Activated CD8-positive, alpha-beta memory T cell treated with anti-CD3 and anti-CD28 coated beads, Interleukin-2, amount 50 U/mL, for 4 hours (primary cell): ENCODE measurements around the gene DSC2.
"Not testable (repeated sequence)": the region's sequence is repeated elsewhere in the genome, so short reads cannot be mapped to it uniquely, and the experiment has no call there.

Experiments used
- DNase-seq: peaks from one replicate; pipeline ENCODE4 v3.0.0-alpha.2; 2020

DSC2 gene

DNA sequence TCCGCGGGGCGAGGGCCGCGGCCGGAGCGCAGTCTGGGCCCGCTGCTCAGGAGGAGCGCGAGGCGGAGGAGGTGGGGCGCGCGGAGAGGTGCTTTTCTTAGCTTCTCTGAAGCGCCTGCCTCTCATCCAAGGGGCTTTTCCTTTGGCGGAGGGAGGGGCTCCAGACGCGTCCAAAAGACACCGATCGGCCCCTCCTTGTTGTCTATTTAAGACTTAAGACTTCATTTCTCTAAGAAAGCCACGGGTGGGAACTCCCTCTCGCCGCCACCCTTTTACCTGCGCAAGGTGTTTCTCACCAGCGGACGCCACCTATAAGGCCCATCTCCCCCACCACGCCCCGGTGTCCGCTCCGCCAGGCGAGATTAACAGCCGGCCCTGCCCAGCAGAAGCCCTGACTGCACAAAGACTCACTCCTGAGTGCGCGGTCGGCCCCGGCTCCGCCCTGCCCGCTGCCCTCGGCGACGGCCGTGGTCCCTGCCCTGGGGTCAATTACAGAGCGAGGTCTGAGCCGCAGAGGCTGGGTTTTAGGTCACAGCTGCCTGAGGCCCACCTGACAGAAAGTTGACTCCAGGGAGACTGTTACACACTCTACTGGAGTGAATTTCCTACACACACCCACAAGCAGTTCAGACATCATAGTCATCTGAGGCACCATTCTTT is at the start of gene DSC2:
Gene DSC2 (minus strand): TSS at position 397 of the 660 bp plus-strand sequence. CDS start 450 bp downstream, outside the sequence.
- no peak for DNase-seq

DNA sequence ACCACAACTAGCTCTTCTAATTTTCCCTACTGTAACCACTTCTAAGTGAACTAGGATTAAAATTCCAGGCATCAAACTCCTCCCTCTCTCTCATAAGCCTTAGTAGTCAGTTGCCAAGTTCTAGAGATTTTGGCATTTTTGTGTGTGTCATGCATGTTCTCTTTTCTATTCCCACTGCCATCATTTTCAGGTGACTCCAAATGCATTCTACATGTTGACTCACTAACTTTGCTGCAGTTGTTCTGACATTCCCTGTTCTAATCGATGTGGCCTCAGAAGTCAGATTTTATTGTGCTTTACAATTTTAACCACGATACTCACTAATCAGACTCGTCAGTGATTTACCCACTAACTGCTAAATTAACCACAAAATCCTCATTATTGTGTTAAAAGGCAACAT is 47.1 kb upstream of the DSC2 start:
- DNase-seq, result no peak

DNA sequence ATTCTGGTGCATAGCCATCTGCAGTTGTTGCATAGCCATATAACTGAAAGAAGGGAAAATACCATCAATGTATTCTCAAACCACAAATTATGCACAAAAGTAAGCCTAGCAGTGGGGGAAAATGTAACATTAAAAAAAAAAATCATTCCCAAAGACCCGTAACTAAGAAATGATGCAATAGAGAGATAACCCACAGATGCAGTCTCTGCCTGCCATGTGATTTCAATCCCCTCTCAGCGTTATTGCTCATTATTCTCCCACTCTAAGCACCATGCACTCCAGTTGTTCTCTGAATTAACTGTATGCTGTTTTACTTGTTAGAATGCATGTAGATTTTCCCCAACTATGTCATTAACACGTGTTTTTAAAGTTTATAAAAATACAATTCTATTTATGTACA is 46.4 kb upstream of the DSC2 start:
- DNase-seq, result no peak

DNA sequence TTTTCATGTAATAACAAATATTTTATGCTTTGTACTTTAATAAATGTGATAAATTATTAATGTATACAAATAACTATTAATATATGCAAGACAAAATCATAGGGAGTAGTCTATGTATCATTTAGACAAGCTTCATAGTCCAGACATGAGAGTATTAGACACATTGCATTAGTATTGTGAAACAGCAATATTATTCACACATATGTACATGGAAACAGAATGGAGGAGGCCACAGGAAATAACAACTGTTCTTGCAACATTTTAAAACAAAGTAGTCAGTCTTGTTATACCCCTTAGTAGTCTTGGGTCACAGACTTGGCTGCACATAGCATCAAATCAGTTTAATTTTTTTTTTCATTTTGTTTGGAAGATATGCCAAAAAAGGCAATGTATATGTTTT is 44.6 kb upstream of the DSC2 start:
- no peak for DNase-seq

DNA sequence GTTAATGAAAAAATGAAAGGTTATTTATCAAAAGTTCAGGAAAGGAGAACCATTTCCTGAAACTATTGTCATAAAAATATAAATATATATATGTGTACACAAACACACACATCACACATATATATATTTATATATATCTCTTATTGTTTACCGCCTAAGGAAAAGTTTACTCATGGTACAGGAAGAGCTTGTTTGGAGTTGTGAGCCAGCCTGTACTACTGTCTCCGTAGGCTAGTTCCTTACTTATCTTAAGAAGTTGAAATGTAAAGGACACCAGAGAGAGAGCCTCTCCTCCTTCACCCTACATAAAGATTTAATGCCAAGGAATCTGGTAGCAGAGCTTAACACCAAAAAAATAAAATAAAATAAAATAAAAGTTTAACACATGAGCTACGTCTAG is 40.8 kb upstream of the DSC2 start:
- no peak for DNase-seq

DNA sequence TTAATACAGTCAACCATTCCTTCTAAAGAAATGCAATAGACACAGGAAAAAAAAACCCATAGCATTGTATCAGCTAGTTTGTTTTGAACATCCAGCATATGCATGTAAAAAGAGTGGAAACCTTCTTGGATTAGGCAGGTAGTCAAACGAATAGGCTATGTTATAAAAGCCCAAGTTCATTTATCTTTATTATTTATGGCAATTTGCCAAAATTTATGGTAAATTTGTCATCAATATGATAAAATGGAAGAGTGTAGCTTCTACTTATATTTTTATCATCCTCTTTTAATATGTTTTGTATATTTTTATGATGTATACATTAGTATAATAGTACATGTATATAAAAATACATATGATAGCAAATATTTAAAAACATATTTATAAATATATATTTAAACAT is 36.5 kb upstream of the DSC2 start:
- no peak for DNase-seq

DNA sequence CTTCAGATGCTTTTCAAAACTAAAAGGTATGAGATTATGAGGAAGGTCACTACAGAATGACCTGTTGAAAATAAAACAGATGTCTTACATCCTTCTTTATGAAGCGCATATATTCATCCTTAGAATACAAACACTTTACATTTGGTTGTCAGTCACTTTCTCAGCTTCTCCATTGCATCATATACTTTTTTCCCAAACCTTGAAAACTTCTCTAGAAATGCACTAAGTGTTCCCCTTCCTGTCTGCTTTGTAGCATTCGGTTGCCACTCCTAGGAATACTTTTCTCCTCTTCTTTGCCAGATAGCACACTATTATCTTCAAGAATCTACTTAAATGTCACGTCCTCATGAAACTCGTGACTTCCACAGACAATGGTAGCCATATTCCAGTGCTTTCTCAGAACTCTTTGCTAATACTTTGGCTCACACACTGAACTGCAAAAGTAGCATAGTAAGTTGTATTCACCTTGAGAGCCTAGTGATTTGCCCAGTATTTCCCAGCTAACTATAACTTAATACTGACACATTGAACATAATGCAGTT is 32.8 kb upstream of the DSC2 start:
- DNase-seq, result no peak

DNA sequence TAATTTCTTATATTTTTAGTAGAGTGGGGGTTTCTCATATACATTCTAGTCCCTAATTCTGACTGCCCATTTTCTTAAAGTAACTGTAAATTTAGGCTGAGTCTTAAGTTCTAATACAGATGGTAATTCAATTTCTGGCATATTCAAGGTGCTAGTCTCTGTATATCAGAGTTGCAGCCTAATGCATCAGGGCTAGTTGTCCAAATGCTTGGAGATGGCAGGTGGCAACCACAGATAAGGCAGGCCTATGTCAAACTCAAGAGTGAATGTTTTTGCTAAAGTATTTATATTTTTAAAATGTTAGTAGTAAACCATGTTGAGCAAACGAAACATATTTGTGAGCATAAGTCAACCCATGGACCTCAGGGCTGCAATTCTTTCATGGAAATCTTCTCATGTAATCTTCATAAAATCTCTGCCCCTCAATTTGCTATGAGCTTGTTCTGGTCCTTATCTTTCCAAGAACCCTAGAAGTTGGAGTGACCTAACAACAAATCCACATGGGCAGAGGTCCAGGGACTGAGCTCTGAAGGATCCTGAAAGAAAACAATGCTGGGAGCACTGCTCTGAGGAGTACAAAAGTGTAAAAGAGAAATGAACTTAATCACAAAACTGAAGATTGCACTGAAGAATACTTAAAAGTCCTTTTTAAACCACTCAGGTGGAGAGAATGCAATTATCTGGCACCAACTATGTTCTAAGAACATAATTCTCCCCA is 27.3 kb upstream of the DSC2 start:
- DNase-seq, result no peak

DNA sequence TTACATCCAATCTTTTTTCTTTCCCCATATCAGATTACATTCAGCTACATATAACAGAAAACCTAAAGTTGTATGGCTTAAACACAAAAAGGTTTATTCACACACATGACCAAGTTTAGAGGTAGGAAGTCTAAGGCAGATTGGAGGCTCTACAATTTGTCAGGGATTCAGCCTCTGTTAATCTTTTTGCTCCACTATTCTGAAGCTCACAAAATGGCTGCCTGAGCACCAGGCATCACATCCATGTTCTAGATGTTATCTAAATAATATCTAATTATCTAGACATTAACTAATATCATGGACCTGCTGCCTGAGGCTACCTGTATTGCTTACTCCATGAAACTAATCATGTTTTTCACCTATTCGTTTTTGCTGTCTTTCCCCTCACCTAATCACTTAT is 23.7 kb upstream of the DSC2 start:
- no peak for DNase-seq

DNA sequence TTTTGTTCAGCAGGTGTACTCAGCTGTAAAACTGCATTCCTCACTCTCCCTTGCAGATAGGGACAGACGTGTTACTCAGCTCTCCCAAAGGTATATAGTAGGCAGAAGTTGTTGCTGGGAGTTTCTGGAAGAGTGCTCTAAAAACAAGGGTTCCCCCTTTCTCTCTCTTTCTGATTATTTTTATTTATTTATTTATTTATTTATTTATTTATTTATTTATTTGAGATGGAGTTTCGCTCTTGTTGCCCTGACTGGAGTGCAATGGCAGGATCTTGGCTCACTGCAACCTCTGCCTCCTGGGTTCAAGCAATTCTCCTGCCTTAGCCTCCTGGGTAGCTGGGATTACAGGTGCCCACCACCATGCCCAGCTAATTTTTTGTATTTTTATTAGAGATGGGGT is 20.9 kb upstream of the DSC2 start:
- DNase-seq, result not testable (repeated sequence)

DNA sequence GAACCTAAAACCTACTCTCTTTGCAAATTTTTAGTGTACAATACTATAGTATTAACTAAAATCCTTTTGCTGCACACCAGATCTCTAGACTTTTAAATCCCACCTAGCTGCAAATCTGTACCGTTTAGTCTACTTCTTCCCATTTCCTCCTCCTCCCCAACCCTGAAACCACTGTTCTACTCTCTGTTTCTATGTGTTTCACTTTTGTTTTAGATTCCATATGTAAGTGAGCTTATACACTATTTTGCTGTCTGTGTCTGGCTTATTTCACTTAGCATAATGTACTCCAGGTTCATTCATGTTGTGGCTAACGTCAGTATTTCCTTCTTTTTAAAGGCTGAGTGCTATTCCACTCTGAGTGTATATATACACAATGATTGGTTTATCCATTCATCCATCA is 18.4 kb upstream of the DSC2 start:
- DNase-seq, result no peak

DNA sequence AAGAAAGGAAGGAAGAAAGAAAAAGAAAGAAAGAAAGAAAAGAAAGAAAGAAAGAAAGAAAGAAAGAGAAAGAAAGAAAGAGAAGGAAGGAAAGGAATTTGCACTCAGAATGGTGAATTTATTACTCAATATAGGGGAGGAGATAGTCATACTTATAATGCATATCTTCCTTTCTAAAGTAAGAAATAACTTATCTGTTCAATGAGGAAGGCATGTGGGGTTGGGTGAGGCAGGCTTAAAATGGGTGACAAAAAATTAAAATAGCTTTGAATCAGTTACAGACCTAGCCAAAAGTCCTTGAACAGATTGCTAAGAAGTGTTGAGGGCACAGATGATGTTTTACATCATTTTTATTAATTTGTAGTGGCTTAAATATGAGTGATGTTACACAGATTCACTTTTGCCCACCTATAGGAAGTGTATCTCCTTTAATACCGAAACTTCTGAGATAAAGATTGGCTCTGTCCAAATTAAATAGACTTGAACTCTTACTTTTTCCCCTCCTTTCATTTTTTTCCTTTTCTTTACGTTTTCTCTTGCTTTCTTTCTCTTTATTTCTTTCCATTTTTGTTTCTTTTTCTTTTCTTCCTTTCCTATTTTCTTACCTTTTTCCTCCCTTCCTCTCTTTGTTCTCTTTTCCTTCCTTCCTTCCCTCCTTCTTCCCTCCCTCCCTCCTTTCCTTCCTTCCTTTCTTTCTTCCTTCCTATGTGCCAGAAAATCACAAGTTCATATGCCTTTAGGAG is 14.8 kb upstream of the DSC2 start:
- no peak for DNase-seq

DNA sequence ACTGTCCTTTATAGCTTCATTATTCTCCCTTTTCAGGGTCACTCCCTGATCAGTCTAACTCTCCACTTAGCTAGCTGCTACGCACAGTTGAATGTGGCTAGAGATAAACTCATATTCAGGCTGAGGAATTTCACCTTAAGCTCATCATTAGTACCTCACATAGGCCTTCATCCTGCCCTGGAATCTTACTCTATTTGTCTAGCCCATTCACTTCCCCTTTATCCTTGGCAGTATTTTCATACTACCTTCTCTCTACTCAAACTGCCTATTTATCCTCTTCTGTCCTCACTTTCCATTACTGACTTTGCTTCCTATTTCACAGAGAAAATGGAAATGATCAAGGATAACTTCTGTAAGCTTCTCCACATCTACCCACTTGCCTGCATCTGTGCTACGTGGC is 10.6 kb upstream of the DSC2 start:
- no peak for DNase-seq

DNA sequence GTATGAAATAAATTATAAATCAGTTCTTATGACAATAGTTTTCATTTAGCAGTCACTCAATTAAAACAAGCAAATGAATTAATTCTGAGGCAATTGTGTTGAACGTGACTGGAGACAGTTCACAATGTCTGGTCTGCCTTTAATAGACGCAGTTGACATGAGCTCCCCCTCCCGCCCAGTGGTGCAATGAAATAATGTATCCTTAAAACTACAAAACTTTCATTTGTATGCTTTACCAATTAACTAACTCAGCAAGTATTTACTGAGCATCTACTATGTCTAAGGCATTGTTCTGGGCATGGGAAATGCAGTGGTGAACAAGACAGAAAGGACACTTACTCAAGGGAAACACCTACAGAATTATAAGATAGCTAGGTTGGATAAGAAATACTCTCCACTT is 3.5 kb upstream of the DSC2 start:
- DNase-seq, result no peak

DNA sequence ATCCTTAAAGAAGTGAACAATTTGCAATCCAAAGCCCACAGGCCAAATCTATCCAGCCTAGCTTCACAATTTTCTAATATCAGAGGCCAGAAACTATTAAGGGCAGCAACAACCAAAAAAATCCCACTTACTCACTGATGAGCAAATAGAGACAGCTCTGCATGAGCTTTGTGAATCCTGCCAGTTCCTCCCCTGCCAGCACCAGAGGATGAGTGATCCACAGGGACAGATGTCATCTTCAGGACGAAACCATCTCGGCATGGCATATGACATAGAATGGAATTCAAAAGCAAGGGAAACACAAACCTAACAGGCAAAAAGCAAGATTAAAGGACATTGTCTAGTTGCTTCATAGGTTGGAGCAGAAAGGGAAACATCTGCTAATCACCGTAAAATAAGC is 2.2 kb upstream of the DSC2 start:
- DNase-seq, result no peak

DNA sequence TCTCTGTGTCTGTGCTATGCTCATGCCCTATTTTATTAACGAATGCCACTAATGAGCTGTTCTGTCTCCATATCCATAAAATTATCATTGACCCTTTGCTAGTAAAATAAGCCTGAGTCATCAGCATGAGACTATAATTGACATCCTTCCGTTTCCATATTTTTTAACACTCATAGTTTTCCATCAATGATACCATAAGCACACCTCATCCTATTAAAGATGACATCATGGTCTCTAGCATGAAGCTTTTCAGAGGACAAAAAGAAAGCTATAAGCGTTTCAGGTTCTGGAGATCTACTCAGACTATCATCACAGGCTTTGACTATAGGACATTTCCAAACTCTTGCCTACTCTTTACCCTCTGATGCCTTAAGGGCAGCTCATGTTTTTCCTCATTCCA is 1.2 kb upstream of the DSC2 start:
- DNase-seq, result no peak

DNA sequence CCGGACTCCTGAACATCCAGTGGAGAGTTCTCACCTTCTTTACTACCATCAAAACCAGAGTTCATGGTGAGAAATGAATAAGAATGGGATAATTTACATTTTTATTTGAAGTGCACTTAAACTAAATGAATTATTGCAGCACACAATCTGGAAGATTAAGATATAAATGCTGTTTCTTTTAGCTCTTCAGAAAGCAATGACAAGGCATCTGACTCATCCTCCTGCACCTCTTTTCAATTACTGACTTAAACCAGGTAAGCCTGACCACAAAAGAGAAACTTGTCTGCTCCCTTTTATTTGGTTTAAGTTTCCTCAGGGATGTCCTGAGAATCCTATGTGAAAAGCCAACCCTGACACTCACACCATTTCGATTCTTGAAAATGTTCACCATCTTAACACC is 720 bp upstream of the DSC2 start:
- no peak for DNase-seq

DNA sequence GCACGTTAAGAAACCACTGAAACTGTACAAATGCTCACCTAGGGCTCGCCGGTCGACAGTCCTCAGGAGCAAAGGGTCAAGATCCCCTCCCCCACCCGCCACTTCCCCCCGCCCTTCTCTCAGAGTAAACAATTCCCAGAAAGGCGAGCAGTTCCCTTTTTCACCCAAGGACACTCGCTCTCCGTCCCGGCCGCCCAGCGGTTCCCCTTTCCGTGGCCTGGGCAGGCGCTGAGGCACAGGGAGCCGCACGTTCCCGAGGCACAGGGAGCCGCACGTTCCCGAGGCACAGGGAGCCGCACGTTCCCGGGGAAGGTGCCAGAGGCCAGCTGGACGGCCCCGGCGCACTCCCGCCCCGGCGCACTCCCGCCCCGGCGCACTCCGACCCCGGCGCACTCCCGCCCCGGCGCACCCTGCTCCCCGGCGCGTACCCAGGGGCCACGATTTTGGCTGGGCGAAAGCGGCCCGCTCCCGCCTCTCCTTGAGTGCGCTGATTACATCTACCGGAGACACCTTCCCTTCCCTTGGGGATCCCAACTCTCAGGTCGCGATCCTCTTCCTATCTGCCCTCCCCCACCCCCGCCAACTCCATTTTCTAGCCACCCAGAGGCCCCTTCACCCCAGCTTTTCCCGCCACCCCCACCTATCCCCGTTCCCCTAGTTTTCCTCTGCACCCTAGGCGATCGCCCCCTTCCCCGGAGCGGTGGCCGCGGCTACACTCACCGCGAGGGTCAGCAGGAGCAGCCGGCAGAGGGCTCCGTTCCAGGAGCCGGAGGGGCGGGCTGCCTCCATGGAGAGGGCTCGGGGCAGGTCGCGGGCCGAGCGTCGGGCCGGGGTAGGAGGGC is 817 bp downstream of the DSC2 start:
- no peak for DNase-seq

DNA sequence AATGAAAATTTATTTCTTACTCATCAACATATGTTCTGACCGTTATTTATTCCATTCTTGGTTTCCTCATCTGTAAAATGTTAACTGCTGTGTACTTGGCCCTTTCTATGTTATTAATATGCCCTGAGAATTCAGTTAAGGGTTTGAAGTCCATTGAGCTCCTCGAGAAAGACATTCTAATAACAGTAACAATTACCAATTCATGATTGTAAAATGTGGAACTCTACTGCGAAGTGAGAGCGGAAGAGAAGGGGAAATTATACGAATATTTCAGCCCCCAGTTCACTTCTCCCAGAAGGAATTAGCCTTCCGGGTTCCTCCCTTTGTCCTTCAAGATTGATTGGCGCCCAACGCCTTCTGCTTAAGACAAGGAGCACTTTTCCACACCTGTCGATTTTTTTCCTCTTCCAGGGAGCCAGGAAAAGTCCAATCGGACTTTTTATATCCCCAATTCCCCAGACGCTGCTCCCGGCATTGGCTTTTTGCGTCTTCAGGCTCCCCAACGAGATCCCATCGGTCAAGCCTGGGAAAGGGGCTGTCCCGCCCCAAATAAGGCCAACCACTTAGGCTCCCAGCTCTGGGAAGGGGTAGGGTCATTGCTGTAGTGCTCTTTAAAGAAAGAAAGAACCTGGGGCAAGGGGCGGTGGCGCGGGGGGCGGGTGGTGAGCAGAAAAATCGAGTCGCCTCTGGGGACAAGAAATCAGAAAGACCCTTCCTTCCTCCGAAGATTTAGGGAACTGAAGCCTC is 1.6 kb downstream of the DSC2 start:
- DNase-seq, result no peak

DNA sequence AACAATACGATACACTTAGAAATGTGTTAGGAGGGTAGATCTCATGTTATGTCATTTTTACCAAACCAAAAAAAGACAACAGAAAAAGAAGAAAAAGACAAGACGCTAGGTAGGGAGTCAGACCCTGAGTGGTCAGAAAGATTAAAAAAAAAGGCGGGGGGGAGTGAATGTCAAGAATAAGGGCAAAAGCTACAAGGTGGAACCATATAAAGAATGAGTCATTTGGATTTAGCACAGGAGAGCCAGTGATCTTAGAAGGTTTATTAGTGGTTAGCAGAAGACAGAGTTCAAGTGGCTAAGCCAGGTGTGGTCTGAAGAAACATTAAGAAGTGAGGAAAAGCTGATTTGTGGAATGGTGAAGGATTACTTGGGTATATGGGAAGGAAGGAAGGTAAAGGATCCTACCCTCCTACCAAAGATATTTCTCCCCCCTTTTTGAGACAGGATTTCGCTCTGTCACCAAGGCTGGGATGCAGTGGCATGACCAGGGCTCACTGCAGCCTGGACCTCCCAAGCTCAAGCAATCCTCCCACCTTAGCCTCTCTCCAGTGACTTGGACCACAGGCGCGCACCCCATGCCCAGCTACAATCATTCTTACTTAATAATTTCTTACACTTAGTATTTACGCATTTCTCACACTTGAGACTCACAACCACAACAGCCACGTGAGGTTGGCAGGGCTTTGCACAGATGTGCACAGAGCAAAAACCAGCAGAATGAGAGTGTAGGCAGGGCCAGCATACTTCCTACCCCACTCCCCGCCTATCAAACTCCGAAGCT is 2.6 kb downstream of the DSC2 start:
- DNase-seq, result no peak

DNA sequence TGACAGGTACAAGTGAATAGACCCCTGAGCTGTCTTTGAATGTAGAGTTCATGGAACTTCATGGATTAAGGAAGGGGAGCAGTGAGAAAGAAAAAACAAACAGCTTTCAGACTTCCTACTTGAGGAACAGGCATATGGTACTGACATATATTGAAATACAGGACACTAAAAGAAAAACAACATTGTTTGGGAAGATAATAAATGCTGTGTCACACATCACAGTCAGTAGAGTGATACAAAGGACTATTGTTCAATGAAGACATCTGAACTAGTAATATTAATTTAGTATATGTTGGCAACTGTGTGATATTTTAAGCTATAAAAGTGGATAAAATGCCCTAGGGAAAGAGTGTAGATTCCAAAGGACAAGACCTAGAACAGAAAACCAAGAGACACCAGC is 3.3 kb downstream of the DSC2 start:
- no peak for DNase-seq
